Right atrium auricular region (tissue), 2 donors: ENCODE results near the gene NUDT12. TPM values are rescaled to one million over a fixed set of nuclear protein-coding genes. Genes with fewer than 3 reads are reported as not detected.

Experiments used
- DNase-seq: peaks from one replicate; pipeline ENCODE4 v3.0.0-alpha.2; 2019; ENCODE audit warnings: low spot score
- H3K27ac ChIP-seq, 2 donors: fragments of 200-600 bp; sonication (generic); 1 replicate in 1 of 2; 2 replicates in 1 of 2; pipeline ENCODE4 v1.5.1; 2016 to 2019
- H3K27me3 ChIP-seq, 2 donors: fragments of 200-600 bp; sonication (generic); one replicate each; pipeline versions ENCODE4 v1.5.1 to v1.6.0; 2017 to 2019
- H3K36me3 ChIP-seq: fragments of 200-600 bp; sonication (generic); one replicate; pipeline ENCODE4 v1.5.1; 2016
- H3K4me1 ChIP-seq, 2 donors: fragments of 200-600 bp; sonication (generic); one replicate each; pipeline versions ENCODE4 v1.5.1 to v1.6.0; 2017 to 2019
- H3K4me3 ChIP-seq, 2 donors: fragments of 200-600 bp; sonication (generic); 1 replicate in 1 of 2; 2 replicates in 1 of 2; pipeline ENCODE4 v1.5.1; 2017 to 2019; ENCODE audit warnings: mild to moderate bottlenecking in 1 of 2, moderate library complexity in 1 of 2
- H3K9me3 ChIP-seq, 2 donors: fragments of 200-600 bp; sonication (generic); one replicate each; pipeline ENCODE4 v1.5.1; 2019
- total RNA-seq, 2 donors: library from RNA; depleted of rRNA; stranded (reverse); fragments of >200 nt; gene quantifications; one replicate each; pipeline ENCODE4 v1.1.0, GENCODE V29; 2016
- TF ChIP-seq, protein P1 (sequence below), 2 donors: fragments of 200-600 bp; sonication (generic); IDR thresholded peaks; one replicate each; pipeline ENCODE4 v1.5.1; 2019; ENCODE audit warnings: antibody characterized with exemption in 2 of 2

Gene NUDT12
- total RNA-seq, 2 donors from 2014 or later: 6.2 to 11.5 TPM

DNA sequence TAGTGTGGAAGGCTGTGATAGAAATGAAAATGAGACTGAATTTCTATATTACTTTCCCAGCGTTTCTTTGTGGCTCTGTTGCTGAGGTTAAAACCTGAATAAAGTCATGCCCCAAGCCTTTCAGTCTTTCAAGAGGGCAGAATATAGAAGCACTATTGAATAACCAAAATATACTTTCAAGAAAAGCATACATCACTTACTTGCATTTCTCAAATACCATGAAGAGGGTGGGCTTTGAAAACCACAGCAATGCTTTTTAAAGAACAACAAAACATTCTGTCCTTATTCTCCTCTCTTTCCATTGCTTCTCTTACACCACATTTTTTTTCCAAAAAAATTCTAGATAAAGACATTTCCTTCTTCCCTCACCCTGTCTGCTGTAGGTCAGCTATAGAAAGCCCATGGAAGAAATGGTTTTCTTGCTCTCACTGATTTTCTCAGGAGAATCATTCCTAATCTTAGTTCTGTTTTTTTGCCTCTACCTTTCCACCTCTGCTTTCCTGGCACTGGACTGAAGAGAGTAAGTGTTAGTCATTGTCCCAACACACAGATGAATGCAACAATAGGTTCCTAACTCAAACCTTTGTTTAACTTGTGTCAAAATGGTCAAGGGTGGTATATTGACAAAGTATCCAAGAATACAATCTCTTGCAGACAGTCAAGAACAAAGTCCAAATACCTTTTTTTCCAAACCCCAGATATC, 51.6 kb downstream of the NUDT12 start:
- TF ChIP-seq, protein P1, sequence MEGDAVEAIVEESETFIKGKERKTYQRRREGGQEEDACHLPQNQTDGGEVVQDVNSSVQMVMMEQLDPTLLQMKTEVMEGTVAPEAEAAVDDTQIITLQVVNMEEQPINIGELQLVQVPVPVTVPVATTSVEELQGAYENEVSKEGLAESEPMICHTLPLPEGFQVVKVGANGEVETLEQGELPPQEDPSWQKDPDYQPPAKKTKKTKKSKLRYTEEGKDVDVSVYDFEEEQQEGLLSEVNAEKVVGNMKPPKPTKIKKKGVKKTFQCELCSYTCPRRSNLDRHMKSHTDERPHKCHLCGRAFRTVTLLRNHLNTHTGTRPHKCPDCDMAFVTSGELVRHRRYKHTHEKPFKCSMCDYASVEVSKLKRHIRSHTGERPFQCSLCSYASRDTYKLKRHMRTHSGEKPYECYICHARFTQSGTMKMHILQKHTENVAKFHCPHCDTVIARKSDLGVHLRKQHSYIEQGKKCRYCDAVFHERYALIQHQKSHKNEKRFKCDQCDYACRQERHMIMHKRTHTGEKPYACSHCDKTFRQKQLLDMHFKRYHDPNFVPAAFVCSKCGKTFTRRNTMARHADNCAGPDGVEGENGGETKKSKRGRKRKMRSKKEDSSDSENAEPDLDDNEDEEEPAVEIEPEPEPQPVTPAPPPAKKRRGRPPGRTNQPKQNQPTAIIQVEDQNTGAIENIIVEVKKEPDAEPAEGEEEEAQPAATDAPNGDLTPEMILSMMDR (IDR thresholded peaks at IDR 0.05): no peak
- Histone ChIP-seq H3K4me3 (no peak overlapping the region), H3K9me3 (peaks cover 0 to 15% of the 10 kb centered on the region in 2 donors), H3K27me3 (no peaks in the 10 kb centered on the region), H3K36me3 (no peaks in the 10 kb centered on the region), H3K4me1 (no peaks in the 10 kb centered on the region), H3K27ac (no peak overlapping the region)
- DNase-seq: no peak

DNA sequence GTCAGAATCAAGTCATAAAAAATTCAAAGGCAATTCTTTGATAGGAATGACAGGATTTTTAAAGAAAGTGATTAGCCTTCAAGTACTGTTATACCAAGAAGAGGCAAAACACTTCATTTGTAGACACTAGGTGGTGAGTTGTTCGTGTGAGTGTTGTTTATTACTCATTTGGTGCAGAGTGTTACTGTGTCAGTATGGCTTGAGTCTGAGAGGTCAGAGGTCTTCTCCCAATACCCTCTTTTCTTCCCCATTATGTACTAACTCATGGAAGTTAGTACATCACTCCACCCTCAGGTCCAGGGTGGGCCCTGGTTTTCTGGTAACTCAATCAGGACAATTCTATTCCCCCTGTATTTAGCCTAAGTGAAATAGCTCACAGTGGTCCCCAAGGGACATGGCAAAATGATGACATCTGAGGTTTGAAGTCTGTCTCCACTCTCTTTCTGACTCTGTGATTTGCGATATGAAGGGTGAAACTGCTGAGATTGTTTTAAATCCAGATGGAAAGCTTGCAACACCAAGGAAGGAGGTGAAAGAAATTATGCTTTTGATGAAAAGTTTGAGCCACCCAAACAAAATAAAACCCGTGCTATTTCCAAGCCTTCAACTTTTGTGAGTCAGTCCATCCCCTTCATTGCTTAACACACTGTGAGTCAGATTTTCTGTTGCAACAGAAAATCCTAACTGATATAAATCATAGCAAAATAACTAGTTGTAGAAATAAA, 56.8 kb downstream of the NUDT12 start:
- no peak overlapping the region for H3K27ac ChIP-seq
- H3K4me3 ChIP-seq: no peak overlapping the region
- TF ChIP-seq, protein P1 (IDR thresholded peaks at IDR 0.05): no peak
- no peaks in the 10 kb centered on the region for H3K27me3 ChIP-seq
- H3K4me1 ChIP-seq: no peaks in the 10 kb centered on the region
- H3K36me3 ChIP-seq: no peaks in the 10 kb centered on the region
- H3K9me3 ChIP-seq: peaks cover 0 to 19% of the 10 kb centered on the region in 2 donors
- DNase-seq: no peak

DNA sequence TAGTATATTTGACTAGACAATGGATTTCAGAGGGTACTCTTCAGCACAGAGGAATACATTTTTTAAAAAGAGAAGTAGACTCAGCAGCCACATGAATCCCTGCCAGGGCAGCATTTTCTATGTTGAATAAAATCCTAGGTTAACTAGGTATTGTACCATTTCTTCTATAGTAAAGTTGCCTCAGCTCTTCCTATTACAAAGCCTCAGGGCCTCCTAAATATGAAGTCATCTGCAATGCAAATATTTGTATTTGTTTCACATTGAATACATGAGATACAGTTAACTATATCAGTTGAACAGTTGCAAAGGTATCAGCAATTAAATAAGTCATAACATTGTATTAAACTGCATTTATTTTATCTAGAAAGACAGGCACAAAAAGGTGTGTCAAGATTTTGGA, 59.5 kb downstream of the NUDT12 start:
- Histone ChIP-seq H3K27me3 (no peaks in the 10 kb centered on the region), H3K4me1 (peaks cover 0 to 16% of the 10 kb centered on the region in 2 donors), H3K27ac (no peak overlapping the region), H3K9me3 (peaks cover 0 to 19% of the 10 kb centered on the region in 2 donors), H3K36me3 (no peaks in the 10 kb centered on the region), H3K4me3 (no peak overlapping the region)
- TF ChIP-seq, protein P1 (IDR thresholded peaks at IDR 0.05): no peak
- DNase-seq: no peak

DNA sequence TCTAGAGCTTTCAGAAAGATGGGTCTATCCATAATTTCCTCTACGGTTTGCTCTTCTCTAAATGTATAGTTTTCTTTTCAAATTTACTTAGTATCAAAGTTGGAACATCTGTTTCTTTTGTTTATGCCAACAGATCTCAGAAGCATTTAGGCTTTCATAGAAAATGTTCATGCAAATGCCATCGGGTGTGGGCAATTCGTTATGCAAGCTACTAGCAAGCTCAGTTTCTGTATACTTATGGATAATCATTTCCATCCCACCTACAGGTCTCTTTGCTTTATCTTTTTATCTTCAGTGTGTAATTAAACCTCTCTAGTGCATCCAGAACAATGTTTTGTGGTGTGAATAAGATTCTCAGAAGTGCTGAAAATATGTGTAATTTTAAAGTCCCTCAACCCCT, 59.9 kb downstream of the NUDT12 start:
- no peak for DNase-seq
- Histone ChIP-seq H3K4me3 (no peak overlapping the region), H3K36me3 (no peaks in the 10 kb centered on the region), H3K27me3 (no peaks in the 10 kb centered on the region), H3K4me1 (peaks cover 2 to 18% of the 10 kb centered on the region in 2 donors), H3K27ac (no peak overlapping the region), H3K9me3 (peaks cover 0 to 19% of the 10 kb centered on the region in 2 donors)
- TF ChIP-seq, protein P1 (IDR thresholded peaks at IDR 0.05): no peak
